K562 (cell line): ENCODE data around the gene ATG7.

Experiments used
- PTBP1 ChIP-seq: fragments of 200-400 bp; formaldehyde crosslinking; IDR thresholded peaks from 2 replicates; pipeline ENCODE4 v1.6.1; 2017; ENCODE audit warnings: low read depth, low read length
- ZBED1 ChIP-seq: IDR thresholded peaks from 2 replicates; pipeline ENCODE4 v1.6.1; 2014
- TF ChIP-seq, protein P1 (sequence below): sonication (generic); formaldehyde crosslinking; IDR thresholded peaks from 2 replicates; pipeline ENCODE4 v1.8.1; 2023; ENCODE audit warnings: mild to moderate bottlenecking, missing genetic modification reagents
- TF ChIP-seq, protein P2 (sequence below): fragments of 200-800 bp; sonication (Bioruptor generic); IDR thresholded peaks from 2 replicates; pipeline ENCODE4 v1.6.1; 2016; ENCODE audit warnings: missing genetic modification characterization, missing compliant biosample characterization

DNA sequence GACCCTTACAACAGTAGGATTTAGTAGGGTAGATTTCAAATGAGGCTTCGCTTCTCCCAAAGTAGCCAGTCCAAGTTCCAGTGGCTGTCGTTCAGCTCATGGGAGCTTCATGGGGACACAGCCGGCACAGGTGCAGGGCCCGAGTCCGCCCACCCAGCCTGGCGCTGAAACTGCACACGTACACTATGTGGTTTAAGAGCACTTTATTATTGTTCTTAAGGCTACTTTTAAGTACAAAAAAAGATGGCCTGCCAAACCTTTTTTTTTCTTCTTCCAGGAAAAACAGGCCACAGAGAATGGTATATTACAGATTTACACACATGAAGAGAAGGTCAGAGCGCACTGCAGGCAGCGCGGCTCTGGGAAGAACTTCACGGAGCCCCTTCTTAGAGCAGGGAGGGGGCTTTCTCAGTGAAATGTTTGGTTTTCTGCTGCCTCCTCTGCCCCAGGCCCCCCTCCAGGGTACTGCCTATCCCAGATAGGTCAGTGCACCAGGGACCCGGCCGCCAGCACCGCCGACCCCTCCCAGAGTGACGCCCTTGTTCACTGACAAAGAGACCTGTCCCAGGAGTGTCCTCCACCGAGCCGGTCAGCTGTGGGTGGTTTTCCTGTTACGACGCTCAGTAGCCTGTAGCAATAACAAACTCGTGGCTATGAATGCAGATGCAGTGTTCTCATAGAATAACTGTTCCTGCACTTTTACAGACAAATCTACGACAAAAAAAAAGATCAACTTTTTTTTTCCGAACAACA, 283.9 kb downstream of the ATG7 start:
- TF ChIP-seq, protein P1, sequence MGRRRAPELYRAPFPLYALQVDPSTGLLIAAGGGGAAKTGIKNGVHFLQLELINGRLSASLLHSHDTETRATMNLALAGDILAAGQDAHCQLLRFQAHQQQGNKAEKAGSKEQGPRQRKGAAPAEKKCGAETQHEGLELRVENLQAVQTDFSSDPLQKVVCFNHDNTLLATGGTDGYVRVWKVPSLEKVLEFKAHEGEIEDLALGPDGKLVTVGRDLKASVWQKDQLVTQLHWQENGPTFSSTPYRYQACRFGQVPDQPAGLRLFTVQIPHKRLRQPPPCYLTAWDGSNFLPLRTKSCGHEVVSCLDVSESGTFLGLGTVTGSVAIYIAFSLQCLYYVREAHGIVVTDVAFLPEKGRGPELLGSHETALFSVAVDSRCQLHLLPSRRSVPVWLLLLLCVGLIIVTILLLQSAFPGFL (CRISPR knock-in tag): no peak
- TF ChIP-seq ZBED1: no peak
- TF ChIP-seq, protein P2, sequence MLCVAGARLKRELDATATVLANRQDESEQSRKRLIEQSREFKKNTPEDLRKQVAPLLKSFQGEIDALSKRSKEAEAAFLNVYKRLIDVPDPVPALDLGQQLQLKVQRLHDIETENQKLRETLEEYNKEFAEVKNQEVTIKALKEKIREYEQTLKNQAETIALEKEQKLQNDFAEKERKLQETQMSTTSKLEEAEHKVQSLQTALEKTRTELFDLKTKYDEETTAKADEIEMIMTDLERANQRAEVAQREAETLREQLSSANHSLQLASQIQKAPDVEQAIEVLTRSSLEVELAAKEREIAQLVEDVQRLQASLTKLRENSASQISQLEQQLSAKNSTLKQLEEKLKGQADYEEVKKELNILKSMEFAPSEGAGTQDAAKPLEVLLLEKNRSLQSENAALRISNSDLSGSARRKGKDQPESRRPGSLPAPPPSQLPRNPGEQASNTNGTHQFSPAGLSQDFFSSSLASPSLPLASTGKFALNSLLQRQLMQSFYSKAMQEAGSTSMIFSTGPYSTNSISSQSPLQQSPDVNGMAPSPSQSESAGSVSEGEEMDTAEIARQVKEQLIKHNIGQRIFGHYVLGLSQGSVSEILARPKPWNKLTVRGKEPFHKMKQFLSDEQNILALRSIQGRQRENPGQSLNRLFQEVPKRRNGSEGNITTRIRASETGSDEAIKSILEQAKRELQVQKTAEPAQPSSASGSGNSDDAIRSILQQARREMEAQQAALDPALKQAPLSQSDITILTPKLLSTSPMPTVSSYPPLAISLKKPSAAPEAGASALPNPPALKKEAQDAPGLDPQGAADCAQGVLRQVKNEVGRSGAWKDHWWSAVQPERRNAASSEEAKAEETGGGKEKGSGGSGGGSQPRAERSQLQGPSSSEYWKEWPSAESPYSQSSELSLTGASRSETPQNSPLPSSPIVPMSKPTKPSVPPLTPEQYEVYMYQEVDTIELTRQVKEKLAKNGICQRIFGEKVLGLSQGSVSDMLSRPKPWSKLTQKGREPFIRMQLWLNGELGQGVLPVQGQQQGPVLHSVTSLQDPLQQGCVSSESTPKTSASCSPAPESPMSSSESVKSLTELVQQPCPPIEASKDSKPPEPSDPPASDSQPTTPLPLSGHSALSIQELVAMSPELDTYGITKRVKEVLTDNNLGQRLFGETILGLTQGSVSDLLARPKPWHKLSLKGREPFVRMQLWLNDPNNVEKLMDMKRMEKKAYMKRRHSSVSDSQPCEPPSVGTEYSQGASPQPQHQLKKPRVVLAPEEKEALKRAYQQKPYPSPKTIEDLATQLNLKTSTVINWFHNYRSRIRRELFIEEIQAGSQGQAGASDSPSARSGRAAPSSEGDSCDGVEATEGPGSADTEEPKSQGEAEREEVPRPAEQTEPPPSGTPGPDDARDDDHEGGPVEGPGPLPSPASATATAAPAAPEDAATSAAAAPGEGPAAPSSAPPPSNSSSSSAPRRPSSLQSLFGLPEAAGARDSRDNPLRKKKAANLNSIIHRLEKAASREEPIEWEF: no peak
- no peak for TF ChIP-seq PTBP1
